ENCODE results near the gene MBTD1.

GRCh38 chr17:51128076-51128475 lies 131.8 kb downstream of the MBTD1 start:
- TF ChIP-seq CTCF (IDR thresholded peaks at IDR 0.05) (no peak), POLR2A (IDR thresholded peaks at IDR 0.05) (no peak), EP300 (IDR thresholded peaks at IDR 0.05) (no peak), POLR2AphosphoS5 (IDR thresholded peaks at IDR 0.05) (no peak)

Measured in upper lobe of left lung (tissue), 4 donors.